MCF 10A (cell line): Measurements from ENCODE around the gene ARHGAP15. TPM values are rescaled to one million over a fixed set of nuclear protein-coding genes. Genes with fewer than 3 reads are reported as not detected.
A peak's percentile ranks its signal among the peaks of the same experiment; 100 is the strongest.

Experiments used
- BruUV-seq: library from RNA; stranded (reverse); fragments of 400-500 nt; replicated peaks from 2 replicates; lab custom pipeline; 2021; lab: Mats Ljungman, UMichigan
- CTCF ChIA-PET: fragments of 300-600 bp; sonication (Branson Sonifier 250); formaldehyde crosslinking; extraction: SDS; loops from one replicate; lab custom pipeline; 2021; ENCODE audit warnings: antibody characterized with exemption, inconsistent platforms; lab: Yijun Ruan, JAX
- POLR2A ChIA-PET: fragments of 300-600, 350-650 bp; sonication (Branson Sonifier 250); formaldehyde crosslinking; extraction: SDS; loops from one replicate; lab custom pipeline; 2020; ENCODE audit warnings: antibody characterized with exemption, inconsistent platforms; lab: Yijun Ruan, JAX
- DNase-seq: peaks from one replicate; pipeline ENCODE4 v3.0.0-alpha.2; 2018; ENCODE audit not compliant: unreplicated experiment
- H3K27ac Mint-ChIP-seq: one replicate; pipeline ENCODE4 v1.8.0; 2022; ENCODE audit warnings: mild to moderate bottlenecking, low read depth, mixed read lengths; ENCODE audit not compliant: unreplicated experiment
- H3K27me3 Mint-ChIP-seq: one replicate; pipeline ENCODE4 v1.8.0; 2022; ENCODE audit warnings: mixed read lengths; ENCODE audit not compliant: insufficient read depth, unreplicated experiment
- H3K36me3 Mint-ChIP-seq: one replicate; pipeline ENCODE4 v1.8.0; 2022; ENCODE audit warnings: mild to moderate bottlenecking, moderate library complexity, mixed read lengths; ENCODE audit not compliant: insufficient read depth, unreplicated experiment
- H3K4me1 Mint-ChIP-seq: one replicate; pipeline ENCODE4 v1.8.0; 2022; ENCODE audit warnings: mixed read lengths; ENCODE audit not compliant: insufficient read depth, unreplicated experiment
- H3K4me3 Mint-ChIP-seq: one replicate; pipeline ENCODE4 v1.8.0; 2022; ENCODE audit warnings: mild to moderate bottlenecking, moderate library complexity, mixed read lengths; ENCODE audit not compliant: unreplicated experiment
- H3K9me3 Mint-ChIP-seq: one replicate; pipeline ENCODE4 v1.8.0; 2022; ENCODE audit warnings: mixed read lengths; ENCODE audit not compliant: unreplicated experiment
- intact Hi-C: fragments of 100-400 bp; cut with micrococcal nuclease; formaldehyde crosslinking; loops from 2 replicates; pipeline ENCODE4 v1.14.1; 2022
- total RNA-seq: library from RNA; stranded (reverse); gene quantifications from 2 replicates; pipeline ENCODE4 v1.2.3, GENCODE V29; 2022
- TF ChIP-seq, protein P1 (sequence below): fragments of 200-600 bp; IDR thresholded peaks from one replicate; pipeline ENCODE4 v1.8.0; 2022; ENCODE audit warnings: antibody characterized with exemption, mild to moderate bottlenecking; ENCODE audit not compliant: unreplicated experiment

The ARHGAP15 gene
- total RNA-seq, 1 experiment from 2014 or later: not detected

GRCh38 chr2:143313861-143314260 lies 184.6 kb downstream of the ARHGAP15 start:
- BruUV-seq: no TSS peak
- H3K36me3 Mint-ChIP-seq: no peaks in the 10 kb centered on the region
- H3K4me1 Mint-ChIP-seq: no peaks in the 10 kb centered on the region
- H3K4me3 Mint-ChIP-seq: no peak overlapping the region
- H3K9me3 Mint-ChIP-seq: no peaks in the 10 kb centered on the region
- ChIA-PET CTCF (no interaction called here), POLR2A (no interaction called here)
- H3K27ac Mint-ChIP-seq: no peak overlapping the region
- DNase-seq: no peak
- H3K27me3 Mint-ChIP-seq: no peaks in the 10 kb centered on the region
- TF ChIP-seq, protein P1, sequence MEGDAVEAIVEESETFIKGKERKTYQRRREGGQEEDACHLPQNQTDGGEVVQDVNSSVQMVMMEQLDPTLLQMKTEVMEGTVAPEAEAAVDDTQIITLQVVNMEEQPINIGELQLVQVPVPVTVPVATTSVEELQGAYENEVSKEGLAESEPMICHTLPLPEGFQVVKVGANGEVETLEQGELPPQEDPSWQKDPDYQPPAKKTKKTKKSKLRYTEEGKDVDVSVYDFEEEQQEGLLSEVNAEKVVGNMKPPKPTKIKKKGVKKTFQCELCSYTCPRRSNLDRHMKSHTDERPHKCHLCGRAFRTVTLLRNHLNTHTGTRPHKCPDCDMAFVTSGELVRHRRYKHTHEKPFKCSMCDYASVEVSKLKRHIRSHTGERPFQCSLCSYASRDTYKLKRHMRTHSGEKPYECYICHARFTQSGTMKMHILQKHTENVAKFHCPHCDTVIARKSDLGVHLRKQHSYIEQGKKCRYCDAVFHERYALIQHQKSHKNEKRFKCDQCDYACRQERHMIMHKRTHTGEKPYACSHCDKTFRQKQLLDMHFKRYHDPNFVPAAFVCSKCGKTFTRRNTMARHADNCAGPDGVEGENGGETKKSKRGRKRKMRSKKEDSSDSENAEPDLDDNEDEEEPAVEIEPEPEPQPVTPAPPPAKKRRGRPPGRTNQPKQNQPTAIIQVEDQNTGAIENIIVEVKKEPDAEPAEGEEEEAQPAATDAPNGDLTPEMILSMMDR: no peak
- intact Hi-C loops: no loop called here

DNA sequence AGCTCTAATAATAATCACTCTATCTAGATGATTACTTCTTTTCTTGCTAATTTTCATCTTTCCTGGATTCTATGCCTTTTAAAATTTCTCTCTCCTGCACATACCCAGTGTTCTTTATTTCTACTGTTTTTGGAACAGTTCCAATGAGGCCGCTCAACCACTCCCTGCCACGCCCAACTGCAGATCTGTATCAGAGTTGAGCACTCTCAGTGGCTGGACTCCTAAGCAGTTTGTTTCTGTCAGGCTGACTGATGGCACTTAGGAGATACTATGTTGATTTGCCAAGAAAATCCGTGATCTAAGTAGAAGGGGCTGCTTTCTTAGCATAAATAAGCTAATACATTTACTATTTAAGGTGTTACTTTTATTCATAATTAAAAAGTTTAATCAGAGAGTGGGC lies 192.8 kb downstream of the ARHGAP15 start:
- POLR2A ChIA-PET: interaction anchor here (0.8 kb wide), 1 partner anchor 12 kb away, joined by 3 read pairs; no protein-coding TSS in a partner anchor
- H3K4me1 Mint-ChIP-seq: peaks cover 14% of the 10 kb centered on the region
- no TSS peak for BruUV-seq

DNA sequence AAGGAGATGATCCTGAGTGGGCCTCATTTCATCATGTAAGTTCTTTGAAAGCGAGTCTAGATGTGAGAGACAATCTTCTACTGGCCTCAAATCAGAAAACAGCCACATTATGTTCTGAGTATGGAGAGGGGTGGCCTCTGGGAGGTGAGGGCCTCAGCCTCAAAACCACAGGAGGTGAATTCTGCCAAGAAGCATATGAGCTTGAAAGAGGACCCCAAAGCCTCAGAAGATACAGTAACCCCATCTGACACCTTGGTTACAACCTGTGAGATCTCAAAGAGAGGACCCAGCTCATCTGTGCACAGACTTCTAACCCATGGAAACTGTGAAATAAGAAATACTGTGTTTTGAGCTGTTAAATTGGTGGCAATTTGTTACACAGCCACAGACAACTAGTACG lies 200.1 kb downstream of the ARHGAP15 start:
- H3K9me3 Mint-ChIP-seq: no peaks in the 10 kb centered on the region
- no peaks in the 10 kb centered on the region for H3K4me1 Mint-ChIP-seq
- TF ChIP-seq, protein P1: no peak
- no peak overlapping the region for H3K27ac Mint-ChIP-seq
- POLR2A ChIA-PET: no interaction called here
- no peaks in the 10 kb centered on the region for H3K36me3 Mint-ChIP-seq
- intact Hi-C loops: no loop called here
- H3K4me3 Mint-ChIP-seq: no peak overlapping the region
- H3K27me3 Mint-ChIP-seq: no peaks in the 10 kb centered on the region
- CTCF ChIA-PET: no interaction called here
- no TSS peak for BruUV-seq
- no peak for DNase-seq

More for the DNA sequence above, 192.8 kb downstream of the ARHGAP15 start:
- Mint-ChIP-seq H3K36me3 (peaks cover 7% of the 10 kb centered on the region), H3K27ac (no peak overlapping the region), H3K9me3 (no peaks in the 10 kb centered on the region), H3K27me3 (no peaks in the 10 kb centered on the region), H3K4me3 (no peak overlapping the region)
- CTCF ChIA-PET: interaction anchor here (0.6 to 1.4 kb wide), 5 partner anchors 15 to 1492 kb away, joined by 3 to 5 read pairs (median 3); no protein-coding TSS in a partner anchor
- TF ChIP-seq, protein P1: no peak
- peak; percentile 49 for DNase-seq
- intact Hi-C loops: no loop called here

DNA sequence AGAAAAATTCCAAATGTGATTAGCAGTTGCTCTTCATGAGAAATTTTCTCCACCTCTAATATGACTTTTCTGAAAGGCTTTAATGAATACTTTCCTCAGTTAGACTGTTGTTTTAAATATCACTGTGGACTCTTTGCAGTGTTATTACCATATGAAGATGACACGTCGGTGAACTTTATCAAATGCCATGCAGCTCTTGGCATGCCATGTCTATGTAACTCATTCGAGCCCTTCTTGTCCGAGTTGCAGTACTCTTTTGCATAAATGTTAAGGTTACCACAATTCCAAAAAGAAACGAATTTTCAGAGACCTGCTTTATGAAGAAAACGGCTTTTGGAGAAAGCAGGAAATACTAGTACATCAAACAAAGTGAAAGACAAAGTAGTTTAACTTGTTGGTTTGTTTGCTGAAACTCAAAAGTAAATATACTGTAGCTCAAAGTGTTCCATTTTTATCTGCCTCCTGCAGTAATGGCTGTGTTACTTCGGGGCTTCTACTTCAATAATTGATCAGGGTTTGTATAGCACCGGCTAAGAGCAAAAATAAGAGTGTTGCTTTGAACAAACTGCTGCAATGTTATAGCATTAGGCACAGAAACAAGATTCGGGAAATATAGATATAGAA lies 204.1 kb downstream of the ARHGAP15 start:
- TF ChIP-seq, protein P1: no peak
- DNase-seq: no peak
- BruUV-seq: no TSS peak
- POLR2A ChIA-PET: interaction anchor here (0.7 to 0.8 kb wide), 2 partner anchors 11 to 1118 kb away, joined by 3 read pairs; no protein-coding TSS in a partner anchor
- Mint-ChIP-seq H3K9me3 (no peaks in the 10 kb centered on the region), H3K27me3 (no peaks in the 10 kb centered on the region), H3K4me3 (no peak overlapping the region), H3K4me1 (no peaks in the 10 kb centered on the region), H3K27ac (no peak overlapping the region), H3K36me3 (no peaks in the 10 kb centered on the region)
- CTCF ChIA-PET: interaction anchor here (0.5 to 0.9 kb wide), 2 partner anchors 53 to 64 kb away, joined by 3 to 4 read pairs; no protein-coding TSS in a partner anchor
- intact Hi-C loops: no loop called here
